Glutamatergic neuron (in vitro differentiated cells): ENCODE results near the gene MLANA. TPM values are rescaled to one million over a fixed set of nuclear protein-coding genes. Genes with fewer than 3 reads are reported as not detected.

Experiments
- DNase-seq: peaks from one replicate; pipeline ENCODE4 v3.0.0; 2022
- H3K27ac Mint-ChIP-seq: one replicate; pipeline ENCODE4 v1.8.0; 2020; ENCODE audit warnings: mild to moderate bottlenecking, mixed read lengths, inconsistent platforms; ENCODE audit not compliant: unreplicated experiment
- H3K27me3 Mint-ChIP-seq: one replicate; pipeline ENCODE4 v1.8.0; 2020; ENCODE audit warnings: mild to moderate bottlenecking, moderate library complexity, mixed read lengths, inconsistent platforms; ENCODE audit not compliant: unreplicated experiment
- H3K36me3 Mint-ChIP-seq: one replicate; pipeline ENCODE4 v1.8.0; 2020; ENCODE audit warnings: mild to moderate bottlenecking, mixed read lengths, inconsistent platforms; ENCODE audit not compliant: unreplicated experiment
- H3K4me1 Mint-ChIP-seq: one replicate; pipeline ENCODE4 v1.8.0; 2020; ENCODE audit warnings: mild to moderate bottlenecking, low read depth, mixed read lengths, inconsistent platforms; ENCODE audit not compliant: unreplicated experiment
- H3K4me3 Mint-ChIP-seq: one replicate; pipeline ENCODE4 v1.8.0; 2020; ENCODE audit warnings: mild to moderate bottlenecking, mixed read lengths, inconsistent platforms; ENCODE audit not compliant: unreplicated experiment
- H3K9me3 Mint-ChIP-seq: one replicate; pipeline ENCODE4 v1.8.0; 2020; ENCODE audit warnings: mild to moderate bottlenecking, moderate library complexity, mixed read lengths, inconsistent platforms; ENCODE audit not compliant: unreplicated experiment
- total RNA-seq: library from RNA; stranded (reverse); fragmentation: NEBNext Ultra II Directional; extraction: Animal tissue kit (Norgen Biotek cat#: 25700); gene quantifications from one replicate; pipeline ENCODE4 v1.2.1, GENCODE V29; 2021; ENCODE audit not compliant: unreplicated experiment
- TF ChIP-seq, protein P1 (sequence below): fragments of 200-600 bp; sonication (generic); IDR thresholded peaks from one replicate; pipeline ENCODE4 v1.5.0; 2021; ENCODE audit not compliant: partially characterized antibody, unreplicated experiment

The MLANA gene
- total RNA-seq, 1 donor from 2014 or later = not detected

DNA sequence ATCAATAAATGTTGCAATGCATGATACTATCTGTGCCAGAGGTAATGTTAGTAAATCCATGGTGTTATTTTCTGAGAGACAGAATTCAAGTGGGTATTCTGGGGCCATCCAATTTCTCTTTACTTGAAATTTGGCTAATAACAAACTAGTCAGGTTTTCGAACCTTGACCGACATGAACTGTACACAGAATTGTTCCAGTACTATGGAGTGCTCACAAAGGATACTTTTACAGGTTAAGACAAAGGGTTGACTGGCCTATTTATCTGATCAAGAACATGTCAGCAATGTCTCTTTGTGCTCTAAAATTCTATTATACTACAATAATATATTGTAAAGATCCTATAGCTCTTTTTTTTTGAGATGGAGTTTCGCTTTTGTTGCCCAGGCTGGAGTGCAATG, 18.2 kb downstream of the MLANA start:
- no peak overlapping the region for H3K4me3 Mint-ChIP-seq
- H3K4me1 Mint-ChIP-seq = no peaks in the 10 kb centered on the region
- no peaks in the 10 kb centered on the region for H3K27me3 Mint-ChIP-seq
- TF ChIP-seq, protein P1, sequence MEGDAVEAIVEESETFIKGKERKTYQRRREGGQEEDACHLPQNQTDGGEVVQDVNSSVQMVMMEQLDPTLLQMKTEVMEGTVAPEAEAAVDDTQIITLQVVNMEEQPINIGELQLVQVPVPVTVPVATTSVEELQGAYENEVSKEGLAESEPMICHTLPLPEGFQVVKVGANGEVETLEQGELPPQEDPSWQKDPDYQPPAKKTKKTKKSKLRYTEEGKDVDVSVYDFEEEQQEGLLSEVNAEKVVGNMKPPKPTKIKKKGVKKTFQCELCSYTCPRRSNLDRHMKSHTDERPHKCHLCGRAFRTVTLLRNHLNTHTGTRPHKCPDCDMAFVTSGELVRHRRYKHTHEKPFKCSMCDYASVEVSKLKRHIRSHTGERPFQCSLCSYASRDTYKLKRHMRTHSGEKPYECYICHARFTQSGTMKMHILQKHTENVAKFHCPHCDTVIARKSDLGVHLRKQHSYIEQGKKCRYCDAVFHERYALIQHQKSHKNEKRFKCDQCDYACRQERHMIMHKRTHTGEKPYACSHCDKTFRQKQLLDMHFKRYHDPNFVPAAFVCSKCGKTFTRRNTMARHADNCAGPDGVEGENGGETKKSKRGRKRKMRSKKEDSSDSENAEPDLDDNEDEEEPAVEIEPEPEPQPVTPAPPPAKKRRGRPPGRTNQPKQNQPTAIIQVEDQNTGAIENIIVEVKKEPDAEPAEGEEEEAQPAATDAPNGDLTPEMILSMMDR = no peak
- DNase-seq = no peak
- H3K36me3 Mint-ChIP-seq = no peaks in the 10 kb centered on the region
- no peak overlapping the region for H3K27ac Mint-ChIP-seq
- no peaks in the 10 kb centered on the region for H3K9me3 Mint-ChIP-seq

DNA sequence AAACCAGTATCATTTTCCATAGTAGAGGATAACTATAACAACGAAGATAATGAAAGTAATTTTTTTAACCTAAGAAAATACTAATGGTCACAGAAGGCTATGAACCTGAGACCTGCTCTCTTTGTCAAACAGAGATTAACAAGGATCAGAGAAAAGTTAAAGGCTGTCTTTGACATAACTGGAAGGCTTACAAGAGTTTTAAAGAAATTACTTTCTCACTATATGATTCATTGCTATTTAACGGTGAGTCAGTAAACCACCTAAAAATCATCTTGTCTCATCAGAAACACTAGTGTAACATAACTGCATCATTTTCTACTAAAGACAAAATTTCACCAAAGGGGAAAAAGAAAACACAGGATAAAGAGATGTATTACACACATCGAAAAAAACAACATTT, 19.3 kb downstream of the MLANA start:
- Mint-ChIP-seq H3K27me3 (no peaks in the 10 kb centered on the region), H3K4me1 (no peaks in the 10 kb centered on the region), H3K36me3 (no peaks in the 10 kb centered on the region), H3K4me3 (no peak overlapping the region), H3K27ac (no peak overlapping the region), H3K9me3 (no peaks in the 10 kb centered on the region)
- no peak for DNase-seq
- TF ChIP-seq, protein P1 = no peak

DNA sequence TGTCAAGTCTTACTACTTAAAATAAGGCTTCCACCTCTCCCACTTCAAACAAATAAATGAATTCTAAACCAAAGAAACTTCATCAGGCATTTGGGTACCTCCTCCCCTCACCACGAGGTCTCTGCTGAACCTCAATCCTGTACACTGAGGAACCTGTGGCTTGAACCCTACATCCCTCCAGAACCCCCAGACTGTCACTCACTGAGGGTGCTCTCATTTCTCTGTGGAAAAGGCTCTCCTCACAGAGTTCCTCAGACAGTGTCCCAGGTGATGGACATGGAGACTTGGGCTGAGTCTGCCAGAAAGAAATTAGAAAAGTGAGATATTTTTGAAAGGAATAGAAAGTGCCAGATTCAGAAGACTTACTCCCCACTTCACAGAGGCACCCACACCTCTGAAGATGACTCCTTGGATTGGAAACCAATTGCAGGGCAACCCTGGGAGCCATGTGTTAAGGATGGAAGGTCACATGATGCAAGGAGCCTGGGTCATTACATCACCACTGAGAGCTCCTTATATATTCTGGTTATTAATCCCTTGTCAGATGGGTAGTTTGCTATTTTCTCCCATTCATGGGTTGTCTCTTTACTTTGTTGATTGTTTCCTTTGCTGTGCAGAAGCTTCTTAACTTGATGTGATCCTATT, 19.8 kb downstream of the MLANA start:
- Mint-ChIP-seq H3K36me3 (no peaks in the 10 kb centered on the region), H3K4me3 (no peak overlapping the region), H3K27me3 (no peaks in the 10 kb centered on the region)

DNA sequence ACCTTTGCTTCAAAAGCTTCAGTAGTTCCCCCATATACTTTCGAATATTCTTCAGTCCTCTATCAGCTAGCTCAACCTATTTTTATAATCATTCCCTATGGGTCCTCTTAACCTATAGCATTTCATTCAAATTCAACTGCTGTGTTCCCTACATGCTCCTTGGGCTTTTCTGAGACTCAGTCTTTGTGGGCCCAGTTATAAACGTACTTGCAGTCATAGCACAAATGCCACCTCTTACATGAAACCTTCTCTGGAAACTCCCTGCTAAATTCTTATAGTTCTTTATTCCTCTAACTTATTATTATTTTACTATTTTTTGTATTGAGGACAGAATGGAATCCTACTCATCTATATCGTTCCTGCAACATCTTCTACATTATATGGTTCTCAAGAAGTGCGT, 24.7 kb downstream of the MLANA start:
- H3K36me3 Mint-ChIP-seq = no peaks in the 10 kb centered on the region
- TF ChIP-seq, protein P1 = no peak
- DNase-seq = no peak
- H3K27me3 Mint-ChIP-seq = no peaks in the 10 kb centered on the region
- no peak overlapping the region for H3K27ac Mint-ChIP-seq
- no peaks in the 10 kb centered on the region for H3K4me1 Mint-ChIP-seq
- H3K9me3 Mint-ChIP-seq = no peaks in the 10 kb centered on the region
- H3K4me3 Mint-ChIP-seq = no peak overlapping the region

More for the DNA sequence above, 19.8 kb downstream of the MLANA start:
- Mint-ChIP-seq H3K4me1 (no peaks in the 10 kb centered on the region), H3K27ac (no peak overlapping the region), H3K9me3 (no peaks in the 10 kb centered on the region)
- TF ChIP-seq, protein P1 = no peak
- no peak for DNase-seq

DNA sequence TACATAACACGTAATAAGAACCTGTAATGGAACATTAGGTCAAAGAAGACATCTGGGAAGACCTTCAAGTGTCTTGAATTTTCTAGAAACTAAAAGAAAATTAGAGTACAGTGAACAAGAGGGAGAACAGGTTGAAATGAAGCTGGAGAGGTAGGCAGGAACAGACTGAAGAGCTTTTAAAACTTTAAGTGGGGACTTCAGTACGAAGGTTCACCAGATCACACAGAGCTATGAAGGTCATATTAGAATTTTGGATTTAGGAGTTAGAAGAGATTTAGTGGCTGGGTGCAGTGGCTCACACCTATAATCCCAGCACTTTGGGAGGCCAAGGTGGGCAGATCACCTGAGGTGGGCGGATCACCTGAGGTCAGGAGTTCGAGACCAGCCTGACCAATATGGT, 26.6 kb downstream of the MLANA start:
- no peaks in the 10 kb centered on the region for H3K9me3 Mint-ChIP-seq
- H3K4me1 Mint-ChIP-seq = no peaks in the 10 kb centered on the region
- H3K27me3 Mint-ChIP-seq = no peaks in the 10 kb centered on the region
- no peak for DNase-seq
- TF ChIP-seq, protein P1 = no peak
- no peak overlapping the region for H3K27ac Mint-ChIP-seq
- no peaks in the 10 kb centered on the region for H3K36me3 Mint-ChIP-seq
- no peak overlapping the region for H3K4me3 Mint-ChIP-seq
